Suprapubic skin (tissue), 4 donors: ENCODE results near the gene PARVG. TPM values are rescaled to one million over a fixed set of nuclear protein-coding genes. Genes with fewer than 3 reads are reported as not detected.

ENCODE experiments used
- DNase-seq, 2 donors: peaks; one replicate each; pipeline ENCODE4 v3.0.0-alpha.2; 2019; ENCODE audit warnings: low spot score in 2 of 2
- H3K27ac ChIP-seq: fragments of 200-600 bp; sonication (generic); one replicate; pipeline ENCODE4 v1.5.1; 2019
- H3K27me3 ChIP-seq: fragments of 200-600 bp; sonication (generic); one replicate; pipeline ENCODE4 v1.5.1; 2019
- H3K36me3 ChIP-seq: fragments of 200-600 bp; sonication (generic); one replicate; pipeline ENCODE4 v1.5.1; 2019
- H3K4me1 ChIP-seq: fragments of 200-600 bp; sonication (generic); one replicate; pipeline ENCODE4 v1.5.1; 2019
- H3K4me3 ChIP-seq: fragments of 200-600 bp; sonication (generic); one replicate; pipeline ENCODE4 v1.5.1; 2019; ENCODE audit warnings: mild to moderate bottlenecking
- H3K9me3 ChIP-seq: fragments of 200-600 bp; sonication (generic); one replicate; pipeline ENCODE4 v1.5.1; 2019
- EP300 ChIP-seq: sonication (generic); formaldehyde crosslinking; IDR thresholded peaks from one replicate; pipeline ENCODE4 v1.6.1; 2017; ENCODE audit warnings: antibody characterized with exemption
- POLR2A ChIP-seq, 2 donors: fragments of 450-650 bp; IDR thresholded peaks; one replicate each; pipeline ENCODE4 v1.6.1; 2017; ENCODE audit warnings: antibody characterized with exemption in 2 of 2, mild to moderate bottlenecking in 2 of 2, moderate library complexity in 2 of 2
- POLR2AphosphoS5 ChIP-seq, 3 donors: sonication (generic); formaldehyde crosslinking; IDR thresholded peaks; one replicate each; pipeline ENCODE4 v1.6.1; 2017; ENCODE audit warnings: antibody characterized with exemption in 3 of 3
- WGBS: methylation state at CpG from one replicate; pipeline ENCODE4 v1.1.5; 2018; 5-methylcytosine and 5-hydroxymethylcytosine counted together
- total RNA-seq, 4 donors: library from RNA; depleted of rRNA; stranded (reverse); fragments of >200 nt; gene quantifications; one replicate each; pipeline ENCODE4 v1.1.0, GENCODE V29; 2016
- TF ChIP-seq, protein P1 (sequence below), 2 donors: fragments of 200-600 bp in 1 of 2; fragments of 450-650 bp in 1 of 2; sonication (generic) in 1 of 2; IDR thresholded peaks; one replicate each; pipeline ENCODE4 v1.5.1; 2016 to 2019; ENCODE audit warnings: antibody characterized with exemption in 2 of 2, mild to moderate bottlenecking in 1 of 2, moderate library complexity in 1 of 2

PARVG gene
- total RNA-seq, 4 donors from 2014 or later = 1.6 to 17.1 (median 3.2) TPM

DNA sequence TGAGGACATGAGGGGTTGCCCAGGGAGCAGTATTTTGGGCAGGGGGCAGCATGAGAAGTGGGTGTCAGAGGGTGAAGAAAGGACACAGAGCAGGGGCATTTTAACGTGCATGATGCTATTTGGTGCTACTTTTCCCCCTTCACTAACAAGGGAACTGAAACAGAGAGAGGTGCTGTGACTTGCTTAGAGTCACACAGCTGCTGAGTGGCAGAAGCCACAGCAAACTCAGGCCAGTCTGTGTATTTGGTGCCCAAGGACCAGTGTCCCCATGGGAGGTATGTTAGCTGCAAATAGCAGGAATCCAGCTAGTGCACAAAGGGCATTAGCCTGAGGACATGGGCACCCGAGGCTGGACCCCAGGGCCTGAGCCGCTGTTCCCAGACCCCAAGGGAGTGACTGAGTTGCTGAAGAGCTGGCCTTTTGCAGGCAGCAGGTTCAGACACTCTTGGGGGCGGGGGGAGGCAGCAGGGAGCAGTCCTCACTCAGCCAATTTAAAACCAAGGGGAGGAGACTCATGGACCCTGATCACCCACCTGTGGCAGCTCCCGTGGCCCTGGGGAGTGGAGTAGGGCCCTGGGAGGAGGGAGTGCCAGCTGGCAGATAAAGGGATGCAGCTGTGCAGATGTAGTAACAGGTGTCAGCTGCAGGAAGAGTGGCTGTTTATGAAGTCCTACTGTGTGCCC, 14.6 kb downstream of the PARVG start:
- H3K27me3 ChIP-seq = peaks cover 25% of the 10 kb centered on the region
- H3K36me3 ChIP-seq = no peaks in the 10 kb centered on the region
- H3K27ac ChIP-seq = no peak overlapping the region
- no peaks in the 10 kb centered on the region for H3K4me1 ChIP-seq
- H3K4me3 ChIP-seq = no peak overlapping the region
- no peaks in the 10 kb centered on the region for H3K9me3 ChIP-seq
- TF ChIP-seq, protein P1, sequence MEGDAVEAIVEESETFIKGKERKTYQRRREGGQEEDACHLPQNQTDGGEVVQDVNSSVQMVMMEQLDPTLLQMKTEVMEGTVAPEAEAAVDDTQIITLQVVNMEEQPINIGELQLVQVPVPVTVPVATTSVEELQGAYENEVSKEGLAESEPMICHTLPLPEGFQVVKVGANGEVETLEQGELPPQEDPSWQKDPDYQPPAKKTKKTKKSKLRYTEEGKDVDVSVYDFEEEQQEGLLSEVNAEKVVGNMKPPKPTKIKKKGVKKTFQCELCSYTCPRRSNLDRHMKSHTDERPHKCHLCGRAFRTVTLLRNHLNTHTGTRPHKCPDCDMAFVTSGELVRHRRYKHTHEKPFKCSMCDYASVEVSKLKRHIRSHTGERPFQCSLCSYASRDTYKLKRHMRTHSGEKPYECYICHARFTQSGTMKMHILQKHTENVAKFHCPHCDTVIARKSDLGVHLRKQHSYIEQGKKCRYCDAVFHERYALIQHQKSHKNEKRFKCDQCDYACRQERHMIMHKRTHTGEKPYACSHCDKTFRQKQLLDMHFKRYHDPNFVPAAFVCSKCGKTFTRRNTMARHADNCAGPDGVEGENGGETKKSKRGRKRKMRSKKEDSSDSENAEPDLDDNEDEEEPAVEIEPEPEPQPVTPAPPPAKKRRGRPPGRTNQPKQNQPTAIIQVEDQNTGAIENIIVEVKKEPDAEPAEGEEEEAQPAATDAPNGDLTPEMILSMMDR (IDR thresholded peaks at IDR 0.05) = no peak
- TF ChIP-seq POLR2AphosphoS5 (IDR thresholded peaks at IDR 0.05) (no peak), POLR2A (IDR thresholded peaks at IDR 0.05) (no peak), EP300 (no peak)
- WGBS = 49% methylated on average over 5 of the region's 5 CpGs
- no peak for DNase-seq

DNA sequence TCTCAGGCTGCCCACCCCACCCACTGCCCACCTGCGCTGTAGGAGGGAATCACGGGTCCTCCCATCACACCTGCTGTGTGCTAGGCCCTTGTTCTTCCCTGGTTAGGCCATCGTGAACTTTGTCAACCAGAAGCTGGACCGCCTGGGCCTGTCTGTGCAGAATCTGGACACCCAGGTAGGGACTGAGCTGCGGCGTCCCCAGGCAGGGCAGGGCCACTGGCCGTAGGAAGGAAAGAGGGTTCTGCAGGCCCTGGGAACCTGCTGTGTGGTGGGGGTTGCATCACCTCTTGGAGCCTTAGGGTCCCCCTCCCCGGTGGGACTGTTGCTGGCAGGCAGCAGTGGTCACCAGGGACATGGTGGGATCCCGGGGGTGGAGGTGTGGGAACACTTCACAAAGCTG, 15.5 kb downstream of the PARVG start:
- no peak for DNase-seq
- H3K4me1 ChIP-seq = no peaks in the 10 kb centered on the region

GRCh38 chr22:44196731-44197131, 16.0 kb downstream of the PARVG start:
- Histone ChIP-seq H3K36me3 (no peaks in the 10 kb centered on the region), H3K9me3 (no peaks in the 10 kb centered on the region), H3K27ac (no peak overlapping the region), H3K4me3 (no peak overlapping the region), H3K4me1 (no peaks in the 10 kb centered on the region), H3K27me3 (peaks cover 33% of the 10 kb centered on the region)
- no peak for TF ChIP-seq POLR2AphosphoS5 (IDR thresholded peaks at IDR 0.05)
- TF ChIP-seq, protein P1 (IDR thresholded peaks at IDR 0.05) = no peak
- TF ChIP-seq POLR2A (IDR thresholded peaks at IDR 0.05) = no peak
- TF ChIP-seq EP300 = no peak
- no peak for DNase-seq
- 69% methylated on average over 9 of the region's 10 CpGs for WGBS

More for the DNA sequence above, 15.5 kb downstream of the PARVG start:
- TF ChIP-seq POLR2AphosphoS5 (IDR thresholded peaks at IDR 0.05) (no peak), EP300 (no peak), POLR2A (IDR thresholded peaks at IDR 0.05) (no peak)
- TF ChIP-seq, protein P1 (IDR thresholded peaks at IDR 0.05) = no peak
- Histone ChIP-seq H3K4me3 (no peak overlapping the region), H3K9me3 (no peaks in the 10 kb centered on the region), H3K36me3 (no peaks in the 10 kb centered on the region), H3K27me3 (peaks cover 28% of the 10 kb centered on the region), H3K27ac (no peak overlapping the region)
- WGBS = 71% methylated on average over 6 of the region's 9 CpGs

GRCh38 chr22:44197271-44197670, 16.5 kb downstream of the PARVG start:
- TF ChIP-seq EP300 (no peak), POLR2AphosphoS5 (IDR thresholded peaks at IDR 0.05) (no peak), POLR2A (IDR thresholded peaks at IDR 0.05) (no peak)
- TF ChIP-seq, protein P1 (IDR thresholded peaks at IDR 0.05) = no peak
- Histone ChIP-seq H3K9me3 (no peaks in the 10 kb centered on the region), H3K27ac (no peak overlapping the region), H3K4me3 (no peak overlapping the region), H3K36me3 (no peaks in the 10 kb centered on the region), H3K4me1 (no peaks in the 10 kb centered on the region), H3K27me3 (peaks cover 39% of the 10 kb centered on the region)
- WGBS = 82% methylated on average over 2 of the region's 2 CpGs
- DNase-seq = no peak

- Histone ChIP-seq H3K4me1 (no peaks in the 10 kb centered on the region), H3K27me3 (peaks cover 45% of the 10 kb centered on the region), H3K4me3 (no peak overlapping the region), H3K9me3 (no peaks in the 10 kb centered on the region), H3K36me3 (no peaks in the 10 kb centered on the region), H3K27ac (no peak overlapping the region)
- TF ChIP-seq, protein P1 (IDR thresholded peaks at IDR 0.05) = no peak
- TF ChIP-seq EP300 = no peak
- no peak for TF ChIP-seq POLR2AphosphoS5 (IDR thresholded peaks at IDR 0.05)
- no peak for TF ChIP-seq POLR2A (IDR thresholded peaks at IDR 0.05)
- DNase-seq = no peak
- whole genome bisulfite sequencing = 89% methylated on average over 2 of the region's 2 CpGs
These were observed 18.4 kb downstream of the PARVG start for GRCh38 chr22:44199164-44199563.
